Stimulated activated CD4-positive, alpha-beta T cell treated with anti-CD3 and anti-CD28 coated beads, TNF-alpha, amount 100 ng/mL, for 48 hours (primary cell): ENCODE results near the gene ZBTB16.

Source experiments
- DNase-seq, 3 donors: peaks; one replicate each; pipeline ENCODE4 v3.0.0-alpha.2; 2020; ENCODE audit warnings: low read depth in 3 of 3

ZBTB16 gene

DNA sequence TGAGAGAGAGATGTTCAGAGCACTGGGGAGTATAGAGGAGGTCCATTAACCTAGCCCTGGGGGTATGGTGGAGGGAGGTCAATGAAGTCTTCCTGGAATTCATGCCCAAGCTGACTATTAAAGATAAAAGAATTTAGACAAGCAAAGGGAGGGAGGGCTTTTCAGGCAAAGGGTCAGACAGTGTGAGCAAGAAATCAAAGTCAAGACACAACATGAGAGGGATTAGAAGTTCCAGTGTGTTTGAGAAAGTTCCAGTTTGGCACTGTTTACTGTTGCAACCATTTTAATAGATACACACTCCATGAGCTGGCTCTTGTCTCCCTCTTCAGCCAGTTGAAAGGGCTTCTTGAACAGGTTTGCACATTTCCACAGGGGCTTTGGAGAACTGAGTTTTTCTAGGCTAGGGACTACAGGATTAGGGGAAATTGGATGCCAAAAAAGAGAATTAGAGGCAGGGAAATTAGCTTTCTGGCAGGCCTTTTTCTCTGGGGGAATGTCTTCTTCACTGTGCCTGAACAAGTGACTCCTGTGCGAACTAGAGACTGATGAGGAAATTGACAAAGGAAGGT lies 222.0 kb downstream of the ZBTB16 start:
- DNase-seq: no peak

GRCh38 chr11:114282488-114282887 lies 223.0 kb downstream of the ZBTB16 start:
- no peak for DNase-seq

DNA sequence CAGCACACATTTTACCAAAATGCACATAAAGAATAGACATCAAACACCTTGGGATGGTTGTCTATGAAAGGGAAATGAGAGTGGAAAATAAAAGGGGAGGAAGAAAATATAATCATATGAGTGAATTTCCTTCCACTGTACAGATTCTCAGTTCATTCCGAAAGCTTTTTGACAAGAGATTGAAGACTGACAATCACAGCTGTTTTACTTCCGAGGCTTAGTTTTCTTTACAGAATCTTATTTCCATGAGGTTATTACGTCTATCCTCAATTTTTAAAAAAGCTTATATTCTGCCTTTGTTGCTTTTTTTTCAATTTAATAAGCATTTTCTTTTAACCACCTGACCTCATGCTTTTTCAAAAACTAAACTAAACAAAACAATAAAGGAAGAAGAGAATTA lies 223.9 kb downstream of the ZBTB16 start:
- DNase-seq: no peak

DNA sequence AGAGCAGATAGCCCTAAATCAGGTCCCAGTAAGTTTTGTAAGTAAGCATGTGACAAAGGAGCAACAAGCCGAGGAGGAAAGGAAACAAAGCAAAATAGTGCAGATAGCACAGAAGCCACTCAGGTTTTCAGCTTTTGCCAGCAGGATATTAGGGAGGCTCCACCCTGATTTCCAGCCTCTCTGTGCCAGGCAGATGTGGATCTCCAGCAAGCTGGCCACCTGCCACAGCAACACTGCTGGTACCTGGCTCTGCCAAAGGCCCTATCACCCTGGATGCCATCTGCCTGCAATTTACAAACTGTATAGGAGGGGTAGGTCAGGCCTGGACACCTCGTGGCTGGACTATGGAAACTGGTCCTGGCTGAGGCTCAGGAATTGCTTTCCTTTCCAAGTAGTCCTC lies 224.5 kb downstream of the ZBTB16 start:
- no peak for DNase-seq

DNA sequence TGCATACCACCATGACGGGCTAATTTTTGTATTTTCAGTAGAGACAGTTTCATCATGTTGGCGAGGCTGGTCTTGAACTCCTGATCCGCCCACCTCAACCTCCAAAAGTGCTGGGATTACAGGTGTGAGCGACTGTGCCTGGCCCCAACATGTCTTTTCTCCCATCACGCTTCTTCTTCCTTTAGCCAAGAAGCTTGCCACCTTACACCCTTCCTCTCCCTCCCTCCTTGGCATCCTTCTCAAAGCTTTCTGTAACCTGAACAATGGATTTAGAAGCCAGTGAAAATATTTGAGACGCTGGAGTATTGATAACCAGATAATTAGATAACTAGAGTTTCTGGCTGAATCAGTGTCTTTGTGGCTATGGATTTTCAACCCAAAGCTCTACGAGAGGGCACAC lies 225.4 kb downstream of the ZBTB16 start:
- no peak for DNase-seq

- DNase-seq: no peak
These were observed 226.1 kb downstream of the ZBTB16 start for GRCh38 chr11:114285599-114285998.

- no peak for DNase-seq
These were observed 226.7 kb downstream of the ZBTB16 start for GRCh38 chr11:114286229-114286628.

DNA sequence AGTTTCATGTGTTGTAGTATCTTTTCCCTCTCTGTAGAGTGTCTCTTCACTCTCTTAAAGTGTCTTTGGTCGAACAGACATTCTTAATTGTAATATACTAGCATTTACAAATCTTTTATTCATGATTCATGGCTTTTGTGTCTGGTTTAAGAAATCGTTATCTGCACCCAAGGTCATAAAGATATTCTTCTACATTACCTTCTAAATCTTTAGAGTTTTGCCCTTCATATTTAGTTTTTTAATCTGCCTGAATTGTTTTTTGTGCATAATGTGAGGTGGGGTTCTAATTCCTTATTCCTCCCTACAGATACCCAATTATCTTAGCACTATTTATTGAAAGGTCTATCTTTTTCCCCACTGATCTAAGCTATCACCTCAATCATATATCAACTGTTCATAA lies 227.6 kb downstream of the ZBTB16 start:
- DNase-seq: no peak

DNA sequence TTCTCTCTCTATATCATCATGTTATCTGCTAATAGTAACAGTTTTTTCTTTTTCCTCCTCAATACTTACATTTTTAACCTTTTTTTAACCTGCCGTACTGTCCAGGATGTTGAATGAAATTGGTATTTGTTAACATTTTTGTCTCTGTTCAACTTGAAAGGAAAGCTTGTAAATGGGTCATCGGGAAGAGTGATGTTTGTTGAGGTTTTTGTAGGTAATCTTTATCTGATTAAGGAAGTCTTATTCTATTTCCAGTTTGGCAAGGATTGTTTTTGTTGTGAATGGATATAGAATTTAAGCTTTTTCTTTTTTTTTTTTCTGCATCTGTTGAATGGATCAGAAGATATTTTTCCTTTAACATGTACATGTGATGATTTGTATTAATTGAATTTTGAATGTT lies 228.6 kb downstream of the ZBTB16 start:
- DNase-seq: no peak

GRCh38 chr11:114289779-114290178 lies 230.3 kb downstream of the ZBTB16 start:
- no peak for DNase-seq

GRCh38 chr11:114290503-114291235 lies 231.2 kb downstream of the ZBTB16 start:
- no peak for DNase-seq

DNA sequence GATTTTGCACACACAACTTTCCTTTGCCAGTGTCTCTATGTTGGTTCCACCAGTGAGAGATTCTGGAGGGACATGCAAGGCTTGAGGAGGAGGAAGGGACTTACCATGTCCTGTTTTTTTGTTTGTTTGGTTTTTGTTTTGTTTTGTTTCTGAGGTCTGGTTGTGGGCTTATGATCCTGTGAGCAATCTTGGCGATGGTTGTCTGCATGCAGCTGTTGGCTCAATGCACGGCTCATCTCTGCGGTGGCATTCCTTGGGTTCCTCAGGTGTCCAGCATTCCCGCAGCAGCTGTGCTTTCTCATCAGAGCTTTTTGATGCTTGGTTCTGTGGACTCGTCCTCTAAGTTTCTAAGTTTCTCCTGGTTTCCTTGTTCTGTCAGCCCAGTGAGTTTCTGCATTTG lies 231.9 kb downstream of the ZBTB16 start:
- no peak for DNase-seq

DNA sequence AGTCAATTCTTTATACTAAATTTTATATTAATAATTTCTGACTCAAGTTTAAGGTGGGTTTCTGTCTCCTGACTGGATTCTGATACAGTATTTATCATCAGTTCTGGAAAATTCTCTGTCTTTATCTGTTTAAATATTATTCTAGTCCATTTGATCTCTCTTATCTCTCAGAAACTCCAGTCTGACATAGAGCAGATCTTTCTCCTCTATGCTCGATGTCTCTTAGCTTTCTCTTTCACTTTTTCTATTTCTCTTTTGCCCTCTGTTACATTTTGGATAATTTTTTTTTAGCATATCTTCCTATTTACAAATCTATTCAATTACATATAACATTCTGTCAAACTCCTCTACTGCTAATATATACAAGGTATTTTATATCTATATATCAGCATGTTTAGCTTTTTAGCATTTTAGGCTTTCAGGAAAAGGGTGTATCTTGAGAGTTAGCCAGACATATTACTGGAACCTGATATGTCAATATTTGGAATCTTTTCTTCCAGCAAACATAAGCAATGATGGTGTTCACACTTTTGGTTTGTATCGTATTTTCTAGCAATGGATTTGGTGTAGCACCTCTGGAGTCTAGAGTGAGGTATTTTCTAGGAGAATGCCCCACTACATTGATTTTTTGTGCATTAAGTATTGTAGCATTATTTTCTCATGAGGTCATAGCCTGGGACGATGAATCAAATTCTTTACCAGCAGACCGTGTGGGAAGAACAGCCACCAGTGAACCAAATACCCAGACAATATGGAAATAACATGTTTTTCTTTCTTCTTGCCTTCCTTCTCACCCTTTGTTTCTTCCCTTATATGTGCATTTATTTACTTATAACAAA lies 232.6 kb downstream of the ZBTB16 start:
- DNase-seq: no peak

DNA sequence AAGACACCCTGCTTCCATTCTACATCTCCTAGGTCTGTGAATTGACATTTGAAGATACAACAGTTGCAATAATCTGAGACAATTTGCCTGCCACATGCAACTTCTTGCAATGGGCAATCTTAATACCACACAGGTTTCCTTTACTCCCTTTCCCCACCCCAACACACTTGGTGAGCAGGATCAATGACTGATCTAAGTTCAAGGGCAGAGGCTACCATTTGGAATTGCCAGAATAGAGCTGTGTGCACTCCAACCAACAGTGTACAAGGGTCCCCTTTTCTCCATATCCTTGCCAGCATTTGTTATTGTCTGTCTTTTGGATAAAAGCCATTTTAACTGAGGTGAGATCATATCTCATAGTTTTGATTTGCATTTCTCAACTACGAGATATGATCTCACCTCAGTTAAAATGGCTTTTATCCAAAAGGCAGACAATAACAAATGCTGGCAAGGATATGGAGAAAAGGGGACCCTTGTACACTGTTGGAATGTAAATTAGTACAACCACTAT lies 233.7 kb downstream of the ZBTB16 start:
- DNase-seq: no peak

DNA sequence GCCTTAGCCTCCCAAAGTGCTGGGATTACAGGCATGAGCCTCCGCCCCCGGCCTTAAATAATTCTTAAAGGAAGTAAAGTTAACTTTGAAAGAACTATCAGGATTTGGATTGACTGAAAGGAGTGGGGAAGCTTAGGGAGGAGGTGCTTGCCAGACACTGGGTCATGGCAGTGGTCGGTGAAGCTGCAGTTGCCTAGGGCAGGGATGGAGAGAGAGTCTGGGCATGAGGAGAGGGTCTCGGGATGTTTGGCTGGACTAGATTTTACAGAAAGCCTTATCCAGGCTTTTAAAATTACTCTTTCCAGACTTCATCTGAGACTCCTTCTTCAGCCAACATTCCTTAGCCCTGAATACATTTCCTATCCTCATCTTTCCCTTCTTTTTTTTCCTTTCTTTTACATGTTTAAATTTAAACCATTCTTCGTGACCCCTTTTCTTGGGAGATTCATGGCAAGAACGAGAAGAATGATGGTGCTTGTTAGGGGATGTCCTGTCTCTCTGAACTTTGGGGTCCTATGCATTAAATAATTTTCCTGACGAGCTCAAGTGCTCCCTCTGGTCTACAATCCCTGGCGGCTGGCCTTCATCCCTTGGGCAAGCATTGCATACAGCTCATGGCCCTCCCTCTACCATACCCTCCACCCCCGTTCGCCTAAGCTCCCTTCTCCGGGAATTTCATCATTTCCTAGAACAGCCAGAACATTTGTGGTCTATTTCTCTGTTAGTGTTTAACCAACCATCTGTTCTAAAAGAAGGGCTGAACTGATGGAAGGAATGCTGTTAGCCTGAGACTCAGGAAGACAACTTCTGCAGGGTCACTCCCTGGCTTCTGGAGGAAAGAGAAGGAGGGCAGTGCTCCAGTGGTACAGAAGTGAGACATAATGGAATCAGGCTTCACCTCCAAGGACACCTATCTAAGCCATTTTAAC lies 236.4 kb downstream of the ZBTB16 start, which contains the start of gene NNMT:
Gene NNMT, plus strand, starts transcription at position 724 of the 929 bp plus-strand sequence. Its CDS starts 158 bp downstream, at position 882.
- no peak for DNase-seq

- DNase-seq: no peak
These were observed 237.3 kb downstream of the ZBTB16 start for GRCh38 chr11:114296605-114297372.

GRCh38 chr11:114297806-114298709 lies 238.5 kb downstream of the ZBTB16 start:
- DNase-seq: no peak

DNA sequence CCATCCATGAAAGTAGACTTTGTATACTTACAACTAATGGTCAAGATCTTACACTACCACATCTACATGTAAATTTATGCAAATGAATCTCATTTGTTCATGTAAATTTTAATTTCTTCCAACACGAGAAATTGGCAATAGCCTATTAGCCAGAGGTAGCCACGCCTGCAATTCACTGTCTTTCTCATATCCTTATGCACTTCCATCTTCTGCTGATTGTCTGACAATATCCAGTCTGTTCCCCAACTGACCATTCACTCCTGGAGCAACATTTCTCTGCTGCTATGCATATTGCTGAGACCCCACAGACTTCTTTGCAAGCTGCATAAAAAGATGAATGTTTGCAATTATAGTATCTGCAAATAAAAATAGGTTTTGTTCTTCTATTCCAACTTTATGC lies 239.2 kb downstream of the ZBTB16 start:
- DNase-seq: no peak
